CD4-positive, alpha-beta T cell (primary cell): ENCODE data around the gene HIPK2. TPM values are rescaled to one million over a fixed set of nuclear protein-coding genes. Genes with fewer than 3 reads are reported as not detected.

Experiments used
- ATAC-seq: fragments of 200-7000 bp; cut with Tn5 transposase; one replicate; pipeline ENCODE4 v1.10.0; 2022; ENCODE audit warnings: mild to moderate bottlenecking; ENCODE audit not compliant: poor library complexity
- CTCF ChIA-PET: fragments of 350-600 bp; sonication (Branson Sonifier 250); formaldehyde crosslinking; loops from one replicate; lab custom pipeline; 2021; ENCODE audit warnings: antibody characterized with exemption, inconsistent platforms; lab: Charles Lee
- POLR2A ChIA-PET: fragments of 350-600 bp; sonication (Branson Sonifier 250); formaldehyde crosslinking; loops from one replicate; lab custom pipeline; 2021; ENCODE audit warnings: antibody characterized with exemption, inconsistent platforms; lab: Charles Lee
- DNase-seq, 14 experiments: peaks; one replicate each; pipeline ENCODE4 v3.0.0-alpha.2; 2013 to 2020; ENCODE audit warnings: mixed read lengths in 2 of 14
- H3K27ac ChIP-seq, 2 donors: one replicate each; pipeline versions ENCODE4 v1.5.1 to v1.7.0; 2013; ENCODE audit warnings: low read length in 2 of 2, low read depth in 1 of 2, mild to moderate bottlenecking in 1 of 2
- H3K27me3 ChIP-seq, 2 experiments: 1 replicate in 1 of 2; 2 replicates in 1 of 2; pipeline versions ENCODE4 v1.6.1 to v1.7.0; 2013; ENCODE audit warnings: low read length in 2 of 2, control low read depth in 1 of 2, mild to moderate bottlenecking in 1 of 2, moderate library complexity in 1 of 2; ENCODE audit not compliant: insufficient read depth in 2 of 2, control insufficient read depth in 1 of 2
- H3K36me3 ChIP-seq: one replicate; pipeline ENCODE4 v1.6.1; 2013; ENCODE audit warnings: low read length, control low read depth; ENCODE audit not compliant: insufficient read depth
- H3K4me1 ChIP-seq: one replicate; pipeline ENCODE4 v1.6.1; 2013; ENCODE audit warnings: low read length, control low read depth; ENCODE audit not compliant: insufficient read depth
- H3K4me3 ChIP-seq: one replicate; pipeline ENCODE4 v1.5.1; 2013; ENCODE audit warnings: mild to moderate bottlenecking, low read length, moderate library complexity
- H3K9me3 ChIP-seq, 2 experiments: 1 replicate in 1 of 2; 2 replicates in 1 of 2; pipeline versions ENCODE4 v1.6.1 to v1.7.0; 2013; ENCODE audit warnings: low read length in 2 of 2, mild to moderate bottlenecking in 2 of 2, control low read depth in 1 of 2, moderate library complexity in 1 of 2; ENCODE audit not compliant: control insufficient read depth in 1 of 2, insufficient read depth in 1 of 2
- H3K27ac Mint-ChIP-seq: one replicate; pipeline ENCODE4 v1.8.0; 2020; ENCODE audit warnings: mixed read lengths
- H3K27me3 Mint-ChIP-seq: one replicate; pipeline ENCODE4 v1.8.0; 2021; ENCODE audit warnings: mixed read lengths
- H3K36me3 Mint-ChIP-seq: one replicate; pipeline ENCODE4 v1.8.0; 2021; ENCODE audit warnings: low read depth, mixed read lengths
- H3K4me1 Mint-ChIP-seq: one replicate; pipeline ENCODE4 v1.8.0; 2021; ENCODE audit warnings: low read depth, mixed read lengths
- H3K4me3 Mint-ChIP-seq: one replicate; pipeline ENCODE4 v1.8.0; 2020; ENCODE audit warnings: mild to moderate bottlenecking, mixed read lengths
- H3K9me3 Mint-ChIP-seq: one replicate; pipeline ENCODE4 v1.8.0; 2020; ENCODE audit warnings: mixed read lengths
- CTCF ChIP-seq: fragments of 200-600 bp; IDR thresholded peaks from one replicate; pipeline ENCODE4 v1.8.0; 2022; ENCODE audit warnings: antibody characterized with exemption, mild to moderate bottlenecking
- intact Hi-C, 2 experiments: fragments of 100-400 bp; cut with DNase I in 1 of 2; cut with micrococcal nuclease in 1 of 2; formaldehyde crosslinking; loops; one replicate each; pipeline versions ENCODE4 v1.15.1 to v1.9.0; 2023 to 2025; cut with DNase I, micrococcal nuclease
- total RNA-seq, 174 experiments: library from RNA in 2 of 174; stranded (reverse) in 2 of 174; gene quantifications; one replicate each; pipeline ENCODE4 v1.2.3 and lab custom pipeline; 2021 to 2026

HIPK2 gene
- total RNA-seq, 2 experiments from 2014 or later: 36.5 to 37.0 TPM

DNA sequence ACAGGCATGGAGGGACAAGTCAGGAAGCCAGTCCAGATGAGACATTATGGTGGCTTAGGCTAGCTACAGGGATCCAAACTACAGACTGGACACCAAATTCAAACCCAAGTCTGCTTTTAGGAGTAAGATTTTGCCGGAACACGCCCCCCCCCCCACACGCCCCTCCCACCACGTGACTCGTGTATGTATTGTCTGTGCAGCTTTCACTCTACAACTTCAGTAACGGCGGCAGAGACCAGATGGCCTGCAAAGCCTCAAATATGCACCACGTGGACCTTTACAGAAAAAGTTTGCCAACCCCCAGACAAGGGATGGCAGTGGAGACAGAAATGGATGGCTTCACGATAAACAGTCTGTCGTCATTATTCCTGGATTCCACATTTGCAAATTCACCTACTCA is 14.5 kb downstream of the HIPK2 start:
- Histone ChIP-seq H3K27me3 (no peaks in the 10 kb centered on the region), H3K4me3 (no peak overlapping the region), H3K4me1 (peaks cover 36% of the 10 kb centered on the region), H3K9me3 (no peaks in the 10 kb centered on the region), H3K36me3 (no peaks in the 10 kb centered on the region), H3K27ac (no peak overlapping the region)
- no peak for TF ChIP-seq CTCF
- ChIA-PET CTCF (no interaction called here), POLR2A (interaction anchor here (1.2 kb wide), 1 partner anchor 8 kb away, joined by 4 read pairs; no protein-coding TSS in a partner anchor)
- DNase-seq (no peak), ATAC-seq (no peak)
- Mint-ChIP-seq H3K9me3 (no peaks in the 10 kb centered on the region), H3K4me1 (peaks cover 90% of the 10 kb centered on the region), H3K36me3 (peaks cover 37% of the 10 kb centered on the region), H3K4me3 (no peak overlapping the region), H3K27me3 (no peaks in the 10 kb centered on the region), H3K27ac (no peak overlapping the region)
- intact Hi-C loops: no loop called here

GRCh38 chr7:139762886-139763285 is 14.9 kb downstream of the HIPK2 start:
- Histone ChIP-seq H3K4me1 (peaks cover 32% of the 10 kb centered on the region), H3K27me3 (no peaks in the 10 kb centered on the region), H3K36me3 (no peaks in the 10 kb centered on the region), H3K9me3 (no peaks in the 10 kb centered on the region), H3K4me3 (no peak overlapping the region), H3K27ac (no peak overlapping the region)
- ATAC-seq (no peak), DNase-seq (no peak)
- Mint-ChIP-seq H3K27me3 (no peaks in the 10 kb centered on the region), H3K4me3 (no peak overlapping the region), H3K36me3 (peaks cover 37% of the 10 kb centered on the region), H3K27ac (no peak overlapping the region), H3K4me1 (peaks cover 88% of the 10 kb centered on the region), H3K9me3 (no peaks in the 10 kb centered on the region)
- intact Hi-C loops: no loop called here
- ChIA-PET CTCF (no interaction called here), POLR2A (no interaction called here)
- TF ChIP-seq CTCF: no peak

DNA sequence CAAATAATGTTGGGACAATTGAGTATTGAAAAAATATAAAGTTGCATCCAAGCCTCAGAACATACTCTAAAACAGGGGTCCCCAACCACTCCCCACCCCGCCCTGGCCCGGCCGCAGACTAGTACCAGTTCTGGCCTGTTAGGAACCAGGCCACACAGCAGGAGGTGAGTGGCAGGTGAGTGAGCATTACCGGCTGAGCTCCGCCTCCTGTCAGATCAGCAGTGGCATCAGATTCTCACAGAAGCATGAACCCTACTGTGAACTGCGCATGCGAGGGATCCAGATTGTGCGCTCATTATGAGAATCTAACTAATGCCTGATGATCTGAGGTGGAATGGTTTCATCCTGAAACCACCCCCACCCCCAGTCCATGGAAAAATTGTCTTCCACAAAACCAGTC is 19.4 kb downstream of the HIPK2 start:
- Histone ChIP-seq H3K9me3 (no peaks in the 10 kb centered on the region), H3K4me1 (peaks cover 14% of the 10 kb centered on the region), H3K27ac (no peak overlapping the region), H3K27me3 (no peaks in the 10 kb centered on the region), H3K36me3 (no peaks in the 10 kb centered on the region), H3K4me3 (no peak overlapping the region)
- Mint-ChIP-seq H3K27ac (no peak overlapping the region), H3K4me1 (peaks cover 85% of the 10 kb centered on the region), H3K4me3 (no peak overlapping the region), H3K36me3 (peaks cover 20% of the 10 kb centered on the region), H3K27me3 (no peaks in the 10 kb centered on the region), H3K9me3 (no peaks in the 10 kb centered on the region)
- ATAC-seq: no peak
- intact Hi-C loops: no loop called here
- ChIA-PET POLR2A (interaction anchor here (1.1 kb wide), 1 partner anchor 9 kb away, joined by 6 read pairs; no protein-coding TSS in a partner anchor), CTCF (no interaction called here)
- DNase-seq: no peak
- no peak for TF ChIP-seq CTCF
